ENCODE results near the gene RAB3B.

GRCh38 chr1:51953079-51953478 lies 37.4 kb downstream of the RAB3B start:
- no peak for TF ChIP-seq MXI1 (IDR thresholded peaks at IDR 0.05; ENCODE audit: low read depth, low read length)
- no peak for TF ChIP-seq NFYB (IDR thresholded peaks at IDR 0.05; ENCODE audit: extremely low read depth, insufficient read length)
- no peak for TF ChIP-seq POLR2A (conservative IDR thresholded peaks at IDR 0.05)
- TF ChIP-seq, protein P1, sequence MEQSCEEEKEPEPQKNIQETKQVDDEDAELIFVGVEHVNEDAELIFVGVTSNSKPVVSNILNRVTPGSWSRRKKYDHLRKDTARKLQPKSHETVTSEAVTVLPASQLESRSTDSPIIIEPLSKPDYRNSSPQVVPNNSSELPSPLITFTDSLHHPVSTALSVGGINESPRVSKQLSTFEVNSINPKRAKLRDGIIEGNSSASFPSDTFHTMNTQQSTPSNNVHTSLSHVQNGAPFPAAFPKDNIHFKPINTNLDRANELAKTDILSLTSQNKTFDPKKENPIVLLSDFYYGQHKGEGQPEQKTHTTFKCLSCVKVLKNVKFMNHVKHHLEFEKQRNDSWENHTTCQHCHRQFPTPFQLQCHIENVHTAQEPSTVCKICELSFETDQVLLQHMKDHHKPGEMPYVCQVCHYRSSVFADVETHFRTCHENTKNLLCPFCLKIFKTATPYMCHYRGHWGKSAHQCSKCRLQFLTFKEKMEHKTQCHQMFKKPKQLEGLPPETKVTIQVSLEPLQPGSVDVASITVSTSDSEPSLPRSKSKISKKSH (CRISPR knock-in tag; IDR thresholded peaks at IDR 0.05), result no peak
- no peak for TF ChIP-seq HMG20A (CRISPR knock-in tag; conservative IDR thresholded peaks at IDR 0.05)
- TF ChIP-seq ZNF766 (CRISPR knock-in tag; conservative IDR thresholded peaks at IDR 0.05), result no peak
- TF ChIP-seq, protein P2, sequence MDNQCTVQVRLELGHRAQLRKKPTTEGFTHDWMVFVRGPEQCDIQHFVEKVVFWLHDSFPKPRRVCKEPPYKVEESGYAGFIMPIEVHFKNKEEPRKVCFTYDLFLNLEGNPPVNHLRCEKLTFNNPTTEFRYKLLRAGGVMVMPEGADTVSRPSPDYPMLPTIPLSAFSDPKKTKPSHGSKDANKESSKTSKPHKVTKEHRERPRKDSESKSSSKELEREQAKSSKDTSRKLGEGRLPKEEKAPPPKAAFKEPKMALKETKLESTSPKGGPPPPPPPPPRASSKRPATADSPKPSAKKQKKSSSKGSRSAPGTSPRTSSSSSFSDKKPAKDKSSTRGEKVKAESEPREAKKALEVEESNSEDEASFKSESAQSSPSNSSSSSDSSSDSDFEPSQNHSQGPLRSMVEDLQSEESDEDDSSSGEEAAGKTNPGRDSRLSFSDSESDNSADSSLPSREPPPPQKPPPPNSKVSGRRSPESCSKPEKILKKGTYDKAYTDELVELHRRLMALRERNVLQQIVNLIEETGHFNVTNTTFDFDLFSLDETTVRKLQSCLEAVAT (IDR thresholded peaks at IDR 0.05), result no peak
- no peak for TF ChIP-seq FOSL1 (tag; conservative IDR thresholded peaks at IDR 0.05)
- no peak for TF ChIP-seq FIP1L1 (IDR thresholded peaks at IDR 0.05; ENCODE audit: low read depth, low read length, poor library complexity, severe bottlenecking)
- TF ChIP-seq NR3C1 (CRISPR knock-in tag; IDR thresholded peaks at IDR 0.05), result no peak
- TF ChIP-seq E2F4 (CRISPR knock-in tag; IDR thresholded peaks at IDR 0.05; ENCODE audit: low read depth), result no peak
